ENCODE measurements around the gene XYLT2.
"Not testable (repeated sequence)": the region's sequence is repeated elsewhere in the genome, so short reads cannot be mapped to it uniquely, and the experiment has no call there.

Gene XYLT2

DNA sequence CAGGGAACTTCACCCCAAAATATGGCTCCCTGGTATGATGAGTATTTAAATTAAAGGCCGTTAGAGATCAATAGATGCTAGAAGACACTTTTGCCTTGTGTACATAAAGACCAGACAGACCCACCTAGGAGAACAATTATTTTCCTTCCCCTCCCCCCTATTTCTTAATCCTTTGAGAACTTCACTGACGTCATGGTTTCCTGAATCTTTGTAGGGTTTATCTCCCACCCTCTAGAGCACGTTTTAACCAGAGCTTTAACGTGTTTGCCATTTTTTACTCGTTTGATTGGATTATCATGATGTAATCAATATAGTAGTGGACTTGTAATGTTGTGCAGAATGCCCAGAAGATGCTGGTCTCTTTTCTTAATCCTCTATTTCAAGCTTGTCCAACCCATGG is 22.9 kb upstream of the XYLT2 start:
- H3K9ac ChIP-seq (ENCODE audit: low read depth, low read length): no peak overlapping the region

DNA sequence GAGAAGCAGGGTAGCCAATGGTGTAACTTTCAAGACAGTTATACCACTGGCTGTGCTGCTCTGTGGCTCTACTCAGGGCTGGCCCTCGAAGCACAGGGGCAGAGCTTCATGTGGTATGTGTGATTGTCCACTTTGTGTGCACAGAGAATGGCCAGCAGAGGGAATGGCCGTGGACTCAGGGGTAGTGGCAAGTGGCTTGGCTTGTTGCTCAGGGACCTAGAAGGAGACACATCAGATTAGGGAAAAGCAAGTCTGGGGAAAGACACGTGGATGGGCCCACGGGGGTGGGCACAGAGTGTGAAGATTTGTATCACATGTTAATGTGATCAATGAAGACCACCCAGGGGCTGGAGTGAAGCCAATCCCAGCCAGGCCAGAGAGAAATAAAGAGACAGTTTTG is 20.0 kb upstream of the XYLT2 start:
- Histone ChIP-seq H3K9ac (ENCODE audit: low read depth, low read length) (no peak overlapping the region), H3K36me3 (ENCODE audit: insufficient read depth, low read length) (no peaks in the 10 kb centered on the region), H3K27me3 (ENCODE audit: control insufficient read depth, insufficient read depth, low read length) (peaks cover 6% of the 10 kb centered on the region), H3K4me1 (ENCODE audit: control insufficient read depth, insufficient read depth, low read length) (peaks cover under 1% of the 10 kb centered on the region), H3K9me3 (replicated peaks; ENCODE audit: low read length) (no peaks in the 10 kb centered on the region), H3K4me2 (ENCODE audit: low read length) (no peak overlapping the region), H3K4me3 (ENCODE audit: low read length) (no peak overlapping the region)

More for the DNA sequence above, 22.9 kb upstream of the XYLT2 start:
- Histone ChIP-seq H3K4me2 (ENCODE audit: low read length) (no peak overlapping the region), H3K27me3 (ENCODE audit: control insufficient read depth, insufficient read depth, low read length) (no peaks in the 10 kb centered on the region), H3K4me1 (ENCODE audit: control insufficient read depth, insufficient read depth, low read length) (peaks cover 3% of the 10 kb centered on the region), H3K4me3 (ENCODE audit: low read length) (no peak overlapping the region), H3K9me3 (replicated peaks; ENCODE audit: low read length) (no peaks in the 10 kb centered on the region), H3K36me3 (ENCODE audit: insufficient read depth, low read length) (no peaks in the 10 kb centered on the region)

DNA sequence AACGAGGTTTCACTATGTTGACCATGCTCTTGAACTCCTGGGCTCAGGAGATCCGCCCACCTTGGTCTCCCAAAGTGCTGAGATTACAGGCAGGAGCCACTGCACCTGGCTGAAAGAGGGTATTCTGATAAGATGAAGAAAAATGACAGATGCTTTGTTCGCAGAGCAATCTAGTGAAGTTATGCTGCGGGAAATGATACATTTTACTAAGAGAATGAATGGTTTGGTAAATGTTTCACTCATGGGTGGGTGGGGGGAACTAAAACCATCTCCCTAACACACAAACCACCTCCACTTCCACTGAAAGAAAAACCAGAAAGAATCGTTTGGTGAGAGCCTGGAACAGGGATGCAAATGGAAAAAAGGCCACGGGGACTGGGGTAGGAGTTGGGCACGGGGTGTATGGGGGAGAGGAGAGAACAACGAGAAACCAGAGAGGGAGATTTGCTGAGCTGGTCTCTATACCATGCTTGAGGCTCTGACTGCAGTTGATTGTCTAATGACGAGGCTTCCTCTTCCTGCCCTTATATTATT is 19.0 kb upstream of the XYLT2 start:
- Histone ChIP-seq H3K4me2 (ENCODE audit: low read length) (no peak overlapping the region), H3K4me1 (ENCODE audit: control insufficient read depth, insufficient read depth, low read length) (peaks cover 11% of the 10 kb centered on the region), H3K4me3 (ENCODE audit: low read length) (no peak overlapping the region), H3K9ac (ENCODE audit: low read depth, low read length) (no peak overlapping the region), H3K9me3 (replicated peaks; ENCODE audit: low read length) (no peaks in the 10 kb centered on the region), H3K27me3 (ENCODE audit: control insufficient read depth, insufficient read depth, low read length) (peaks cover 6% of the 10 kb centered on the region), H3K36me3 (ENCODE audit: insufficient read depth, low read length) (no peaks in the 10 kb centered on the region)

DNA sequence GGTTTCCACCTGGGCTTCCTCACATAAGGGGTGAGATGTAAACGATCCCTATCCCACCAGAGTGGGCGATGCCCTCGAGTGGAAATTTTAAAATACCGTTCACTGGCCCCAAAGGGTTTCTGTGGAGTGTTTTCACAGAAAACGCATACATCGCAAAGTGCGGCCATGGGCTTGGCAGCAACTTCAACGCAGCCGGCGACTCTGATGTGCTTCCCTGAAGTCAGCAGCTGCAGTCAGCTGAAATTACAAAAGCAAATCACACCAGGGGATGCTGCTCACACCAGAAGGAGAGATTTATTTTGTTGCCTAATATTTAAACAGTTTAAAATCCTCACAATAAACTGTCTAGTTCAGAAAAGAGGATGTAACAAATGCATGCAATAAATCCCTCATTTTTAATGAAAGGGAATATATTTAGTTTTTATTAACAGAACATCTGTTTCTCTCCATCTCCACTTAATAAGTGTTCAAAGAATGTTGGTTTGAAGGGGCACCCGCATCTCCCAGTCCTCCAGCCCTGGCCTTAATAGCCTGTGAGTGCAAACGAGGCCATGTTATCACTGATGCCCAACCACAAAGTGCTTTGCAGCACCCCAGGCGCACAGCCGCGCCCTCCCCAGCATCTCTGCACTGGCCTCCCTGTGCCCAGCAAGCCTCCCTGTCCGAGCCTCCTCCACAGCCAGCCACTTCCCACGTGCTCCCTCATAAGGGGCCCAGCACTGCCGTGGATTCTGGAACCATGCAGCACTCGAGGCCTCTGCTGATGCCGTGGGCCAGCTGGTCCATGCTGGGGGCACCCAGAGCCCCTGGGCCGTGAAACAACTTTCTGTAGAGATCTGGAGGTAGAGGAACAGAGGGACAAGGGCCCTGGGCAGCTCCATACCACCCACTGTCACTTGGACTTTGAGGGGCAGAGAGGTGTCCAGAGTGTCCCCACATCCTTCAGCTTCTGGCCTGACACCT is 17.3 kb upstream of the XYLT2 start:
- Histone ChIP-seq H3K9me3 (replicated peaks; ENCODE audit: low read length) (no peaks in the 10 kb centered on the region), H3K9ac (ENCODE audit: low read depth, low read length) (no peak overlapping the region), H3K4me3 (ENCODE audit: low read length) (no peak overlapping the region), H3K36me3 (ENCODE audit: insufficient read depth, low read length) (no peaks in the 10 kb centered on the region), H3K4me1 (ENCODE audit: control insufficient read depth, insufficient read depth, low read length) (peaks cover 18% of the 10 kb centered on the region), H3K4me2 (ENCODE audit: low read length) (no peak overlapping the region), H3K27me3 (ENCODE audit: control insufficient read depth, insufficient read depth, low read length) (peaks cover 6% of the 10 kb centered on the region)

DNA sequence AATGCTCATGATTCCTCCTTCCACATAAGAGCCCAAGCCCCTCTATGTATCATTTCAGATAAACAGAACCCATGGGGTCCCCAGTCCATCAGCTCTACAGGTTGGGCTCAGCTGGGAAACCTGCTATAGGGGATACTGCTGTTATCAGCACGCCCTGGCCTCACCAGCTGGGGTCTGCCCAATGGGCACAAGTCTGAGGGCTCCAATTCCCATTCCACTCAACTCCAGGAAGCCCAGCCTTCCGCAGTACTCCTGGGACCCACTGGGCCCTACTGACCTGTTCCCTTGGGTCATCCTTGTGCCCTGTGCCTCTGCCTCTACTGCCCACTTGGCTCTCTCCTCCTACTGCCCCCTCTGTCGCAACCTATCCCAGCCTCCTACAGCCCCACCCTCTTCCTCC is 16.2 kb upstream of the XYLT2 start:
- Histone ChIP-seq H3K9me3 (replicated peaks; ENCODE audit: low read length) (no peaks in the 10 kb centered on the region), H3K4me1 (ENCODE audit: control insufficient read depth, insufficient read depth, low read length) (peaks cover 18% of the 10 kb centered on the region), H3K9ac (ENCODE audit: low read depth, low read length) (no peak overlapping the region), H3K4me3 (ENCODE audit: low read length) (no peak overlapping the region), H3K27me3 (ENCODE audit: control insufficient read depth, insufficient read depth, low read length) (peaks cover 6% of the 10 kb centered on the region), H3K4me2 (ENCODE audit: low read length) (no peak overlapping the region), H3K36me3 (ENCODE audit: insufficient read depth, low read length) (no peaks in the 10 kb centered on the region)

DNA sequence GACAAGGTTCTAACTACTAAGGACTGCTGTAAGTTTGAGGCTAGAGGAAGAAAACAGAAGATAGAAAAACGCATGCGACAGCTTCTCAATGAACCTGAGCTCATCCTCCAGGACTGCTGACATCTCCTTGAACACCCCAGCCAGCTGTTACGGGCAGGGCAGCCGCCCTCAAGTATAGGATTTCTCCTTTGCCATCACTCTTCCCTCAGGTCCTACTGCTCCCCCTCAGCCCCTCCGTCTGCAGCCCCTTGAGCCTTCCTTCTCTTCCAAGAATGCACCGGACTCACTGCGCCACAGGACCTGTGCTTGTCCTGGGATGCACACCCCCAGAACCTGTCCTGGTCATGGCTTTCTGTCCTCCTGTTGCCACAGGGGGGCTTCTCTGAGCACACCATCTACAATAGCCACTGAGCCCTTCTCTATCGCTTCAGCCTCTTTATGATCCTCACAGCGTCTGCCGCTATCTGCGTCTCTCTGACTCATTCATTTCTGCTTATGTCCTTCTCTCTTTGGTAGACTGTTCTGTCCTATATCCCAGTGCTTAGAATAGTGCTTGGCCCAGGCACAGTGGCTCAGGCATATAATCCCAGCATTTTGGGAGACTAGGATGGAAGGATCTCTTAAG is 15.7 kb upstream of the XYLT2 start:
- peaks cover 18% of the 10 kb centered on the region for H3K4me1 ChIP-seq (ENCODE audit: control insufficient read depth, insufficient read depth, low read length)
- no peak overlapping the region for H3K9ac ChIP-seq (ENCODE audit: low read depth, low read length)
- H3K4me3 ChIP-seq (ENCODE audit: low read length): no peak overlapping the region
- H3K27me3 ChIP-seq (ENCODE audit: control insufficient read depth, insufficient read depth, low read length): peaks cover 6% of the 10 kb centered on the region
- H3K4me2 ChIP-seq (ENCODE audit: low read length): no peak overlapping the region
- no peaks in the 10 kb centered on the region for H3K9me3 ChIP-seq (replicated peaks; ENCODE audit: low read length)
- H3K36me3 ChIP-seq (ENCODE audit: insufficient read depth, low read length): no peaks in the 10 kb centered on the region

DNA sequence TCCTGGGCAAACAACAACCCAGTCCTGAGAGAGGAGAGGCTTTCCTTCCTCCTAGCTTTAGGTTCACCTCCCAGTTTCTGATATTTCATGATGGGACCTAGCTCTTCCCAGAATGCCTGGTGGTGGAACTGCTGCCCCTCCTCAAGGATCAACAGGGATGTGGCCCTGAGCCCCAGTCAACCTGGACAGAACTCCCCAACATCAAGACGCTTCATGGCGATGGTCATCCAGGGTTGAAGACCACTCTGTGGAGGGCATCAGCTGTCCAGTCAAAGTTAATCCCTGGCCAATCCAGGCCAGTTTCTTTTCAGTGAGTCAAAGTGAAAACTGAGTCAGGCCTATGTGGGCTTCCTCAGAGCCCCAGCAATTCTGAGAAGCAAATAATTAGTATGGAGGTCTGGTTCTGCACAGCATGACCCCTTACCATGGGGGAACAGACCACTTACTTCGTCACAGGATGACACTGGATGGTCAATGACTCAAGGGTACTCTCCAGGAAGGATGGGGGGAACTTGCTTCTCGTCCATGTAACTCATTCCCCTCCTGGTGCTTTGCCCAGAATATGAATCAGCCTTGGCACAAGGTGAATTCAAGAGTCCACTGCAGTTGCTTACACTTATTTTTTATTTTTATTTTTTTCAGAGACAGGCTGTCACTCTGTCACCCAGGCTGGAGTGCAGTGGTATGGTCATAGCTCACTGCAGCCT is 14.7 kb upstream of the XYLT2 start:
- Histone ChIP-seq H3K4me1 (ENCODE audit: control insufficient read depth, insufficient read depth, low read length) (peaks cover 18% of the 10 kb centered on the region), H3K9me3 (replicated peaks; ENCODE audit: low read length) (no peaks in the 10 kb centered on the region), H3K9ac (ENCODE audit: low read depth, low read length) (no peak overlapping the region), H3K36me3 (ENCODE audit: insufficient read depth, low read length) (no peaks in the 10 kb centered on the region), H3K27me3 (ENCODE audit: control insufficient read depth, insufficient read depth, low read length) (peaks cover 7% of the 10 kb centered on the region), H3K4me2 (ENCODE audit: low read length) (peak overlapping the region; percentile 25), H3K4me3 (ENCODE audit: low read length) (no peak overlapping the region)

DNA sequence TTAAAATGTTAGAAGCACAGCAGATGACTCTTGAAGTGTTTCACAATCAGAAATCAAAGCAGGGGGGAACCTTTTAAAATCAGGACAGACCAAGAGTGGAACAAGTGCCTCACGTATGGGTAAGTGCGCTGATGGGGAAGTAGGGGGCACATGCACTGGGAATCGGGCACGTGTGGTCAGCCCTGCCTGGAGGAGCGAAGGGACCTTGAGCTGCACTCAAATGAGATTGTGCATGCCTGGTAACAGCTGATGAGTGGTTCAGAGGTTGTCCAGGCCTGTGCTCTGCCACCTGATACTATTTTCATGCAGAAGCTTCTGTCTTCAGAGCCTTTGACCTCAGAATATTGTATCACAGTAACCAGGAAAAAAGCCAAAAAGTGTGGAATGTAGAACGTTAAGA is 13.7 kb upstream of the XYLT2 start:
- Histone ChIP-seq H3K4me3 (ENCODE audit: low read length) (no peak overlapping the region), H3K36me3 (ENCODE audit: insufficient read depth, low read length) (no peaks in the 10 kb centered on the region), H3K9me3 (replicated peaks; ENCODE audit: low read length) (no peaks in the 10 kb centered on the region), H3K27me3 (ENCODE audit: control insufficient read depth, insufficient read depth, low read length) (peaks cover 13% of the 10 kb centered on the region), H3K4me1 (ENCODE audit: control insufficient read depth, insufficient read depth, low read length) (peaks cover 18% of the 10 kb centered on the region), H3K9ac (ENCODE audit: low read depth, low read length) (no peak overlapping the region), H3K4me2 (ENCODE audit: low read length) (no peak overlapping the region)

DNA sequence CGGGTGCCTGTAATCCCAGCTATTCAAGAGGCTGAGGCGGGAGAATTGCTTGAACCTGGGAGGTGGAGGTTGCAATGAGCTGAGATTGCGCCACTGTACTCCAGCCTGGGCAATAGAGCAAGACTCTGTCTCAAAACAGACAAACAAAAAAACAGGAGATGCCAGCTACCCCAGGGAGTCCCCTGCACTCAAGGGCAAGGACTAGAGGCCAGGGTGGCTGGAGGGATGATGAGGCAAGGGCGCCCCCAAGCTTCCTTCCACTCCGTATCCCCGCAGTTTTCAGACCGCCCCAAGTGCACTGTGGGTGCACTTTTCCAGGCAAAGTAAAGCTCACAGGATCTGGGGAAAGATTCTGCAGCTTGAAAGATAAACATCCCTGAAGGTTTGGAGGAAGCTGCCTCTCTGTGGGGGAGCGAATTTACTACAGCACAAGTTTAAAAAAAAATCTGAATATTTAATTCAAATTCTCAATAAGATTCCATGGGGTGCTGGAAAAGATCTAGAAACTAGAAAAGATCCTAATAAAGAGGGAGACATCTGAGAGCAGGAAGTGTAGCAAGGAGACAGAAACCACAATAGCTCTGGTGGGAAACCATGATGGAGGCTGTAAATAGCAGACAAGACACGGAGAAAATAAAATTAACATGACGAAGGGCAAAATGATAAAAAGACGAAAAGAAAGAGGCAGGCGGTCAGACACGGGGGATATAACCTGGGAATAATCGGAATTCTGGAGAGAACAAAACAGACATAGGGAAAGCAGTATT is 12.5 kb upstream of the XYLT2 start:
- peaks cover 18% of the 10 kb centered on the region for H3K4me1 ChIP-seq (ENCODE audit: control insufficient read depth, insufficient read depth, low read length)
- not testable (repeated sequence) for H3K9me3 ChIP-seq (replicated peaks; ENCODE audit: low read length); H3K9ac ChIP-seq (ENCODE audit: low read depth, low read length); H3K36me3 ChIP-seq (ENCODE audit: insufficient read depth, low read length); H3K4me2 ChIP-seq (ENCODE audit: low read length); H3K4me3 ChIP-seq (ENCODE audit: low read length)
- H3K27me3 ChIP-seq (ENCODE audit: control insufficient read depth, insufficient read depth, low read length): peaks cover 14% of the 10 kb centered on the region

DNA sequence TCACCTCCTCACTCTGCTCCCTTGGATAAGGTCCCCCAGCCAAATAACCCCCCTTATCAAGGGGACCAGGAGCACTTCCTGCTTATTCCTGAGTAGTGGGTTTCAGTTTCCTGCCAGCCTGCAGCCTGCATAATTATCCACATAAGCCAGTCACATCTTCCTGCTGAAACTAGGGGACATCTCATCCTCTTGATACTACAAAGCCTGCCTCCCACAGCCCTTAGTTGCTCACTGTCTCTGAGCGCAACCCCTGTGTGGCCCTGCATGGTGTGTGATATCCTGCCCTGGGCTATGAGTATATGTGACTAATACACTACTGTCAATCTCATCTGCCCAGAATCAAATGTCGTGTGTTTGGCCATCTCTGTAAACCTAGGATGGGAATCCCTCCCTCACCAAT is 8.0 kb upstream of the XYLT2 start:
- Histone ChIP-seq H3K4me2 (ENCODE audit: low read length) (no peak overlapping the region), H3K27me3 (ENCODE audit: control insufficient read depth, insufficient read depth, low read length) (peaks cover 18% of the 10 kb centered on the region), H3K9me3 (replicated peaks; ENCODE audit: low read length) (peaks cover 3% of the 10 kb centered on the region), H3K36me3 (ENCODE audit: insufficient read depth, low read length) (no peaks in the 10 kb centered on the region), H3K9ac (ENCODE audit: low read depth, low read length) (no peak overlapping the region), H3K4me3 (ENCODE audit: low read length) (no peak overlapping the region), H3K4me1 (ENCODE audit: control insufficient read depth, insufficient read depth, low read length) (no peaks in the 10 kb centered on the region)

DNA sequence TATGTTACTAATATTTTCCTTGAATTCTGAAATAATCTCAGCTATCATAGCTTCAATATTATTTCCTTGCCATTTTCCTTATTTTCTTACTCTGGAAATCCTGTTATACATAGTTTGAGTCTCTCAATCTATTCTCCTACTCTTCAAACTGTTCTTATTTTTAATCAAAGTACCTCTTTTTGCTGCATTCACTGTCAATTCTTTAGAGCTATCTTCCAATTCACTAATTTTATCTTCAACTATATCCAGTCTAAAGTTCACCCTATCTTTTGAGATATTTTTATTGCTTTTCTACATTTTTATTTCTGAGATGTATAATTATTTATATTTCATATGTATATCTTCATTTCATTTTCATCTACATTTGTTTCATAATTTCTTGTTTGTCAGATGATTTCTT is 7.3 kb upstream of the XYLT2 start:
- Histone ChIP-seq H3K9me3 (replicated peaks; ENCODE audit: low read length) (peaks cover 3% of the 10 kb centered on the region), H3K4me1 (ENCODE audit: control insufficient read depth, insufficient read depth, low read length) (no peaks in the 10 kb centered on the region), H3K4me3 (ENCODE audit: low read length) (no peak overlapping the region), H3K4me2 (ENCODE audit: low read length) (no peak overlapping the region), H3K36me3 (ENCODE audit: insufficient read depth, low read length) (no peaks in the 10 kb centered on the region), H3K27me3 (ENCODE audit: control insufficient read depth, insufficient read depth, low read length) (peaks cover 19% of the 10 kb centered on the region), H3K9ac (ENCODE audit: low read depth, low read length) (no peak overlapping the region)

All from skeletal muscle satellite cell (primary cell).